Measurements from ENCODE around the gene HLCS.

Gene HLCS

DNA sequence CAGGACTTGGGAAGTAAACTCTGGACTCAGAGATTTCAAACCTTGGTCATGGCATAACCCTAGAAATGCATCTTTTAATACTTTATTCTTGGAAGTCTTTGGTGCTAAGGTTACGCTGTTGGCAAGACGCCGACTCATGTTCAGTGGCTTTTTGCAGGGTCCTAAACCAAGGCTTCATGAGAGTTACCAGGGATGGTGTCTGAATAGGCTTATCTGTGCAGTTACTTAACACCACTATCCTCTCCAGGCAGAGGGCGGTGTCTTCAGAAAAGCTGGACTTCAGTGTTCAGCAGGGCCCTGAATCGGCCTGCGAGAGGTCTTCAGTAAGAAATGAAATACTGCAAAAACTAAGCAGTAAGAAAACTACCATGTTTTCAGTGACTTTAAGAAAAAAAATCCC, 209.3 kb downstream of the HLCS start:
- peaks cover 5% of the 10 kb centered on the region for H3K36me3 ChIP-seq (ENCODE audit: insufficient read depth, insufficient read length, low read length)
- H3K4me1 ChIP-seq (ENCODE audit: insufficient read depth, insufficient read length) = peaks cover 2% of the 10 kb centered on the region
- no peak for DNase-seq (ENCODE audit: low read depth, low spot score)
- no peak overlapping the region for H3K4me3 ChIP-seq (ENCODE audit: insufficient read length, low read depth)
- no peak overlapping the region for H3K9ac ChIP-seq (ENCODE audit: insufficient read length, low read depth)
- H3K9me3 ChIP-seq (ENCODE audit: insufficient read depth, low read length) = no peaks in the 10 kb centered on the region
- TF ChIP-seq YY1 (IDR thresholded peaks at IDR 0.05; ENCODE audit: insufficient read depth, insufficient read length) = no peak
- no peak for TF ChIP-seq SUZ12 (IDR thresholded peaks at IDR 0.05; ENCODE audit: extremely low read depth, insufficient read depth, insufficient read length)
- TF ChIP-seq ZNF274 (IDR thresholded peaks at IDR 0.05; ENCODE audit: low read depth, low read length) = no peak
- no peaks in the 10 kb centered on the region for H3K27me3 ChIP-seq (ENCODE audit: insufficient read depth, insufficient read length)

DNA sequence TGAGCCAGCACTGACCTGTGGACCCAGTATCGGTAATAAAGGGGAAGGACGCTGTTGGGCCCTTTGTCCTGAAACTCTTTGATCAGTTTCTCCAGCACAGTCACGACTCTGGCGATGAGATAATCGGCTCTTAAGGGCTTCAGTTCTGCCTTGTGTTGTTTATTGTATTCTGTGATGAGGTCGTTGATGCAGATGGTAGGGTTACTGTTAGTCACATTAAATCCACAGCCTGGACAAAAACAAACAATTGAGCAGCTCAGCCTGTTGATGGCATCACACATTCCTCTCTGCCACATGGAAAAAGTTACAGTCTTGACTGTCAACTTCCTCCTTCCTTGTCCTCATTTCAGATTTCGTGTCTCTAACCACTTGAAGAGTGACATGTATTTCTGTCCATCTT, 209.9 kb downstream of the HLCS start:
- DNase-seq (ENCODE audit: low read depth, low spot score) = no peak
- Histone ChIP-seq H3K27me3 (ENCODE audit: insufficient read depth, insufficient read length) (no peaks in the 10 kb centered on the region), H3K4me3 (ENCODE audit: insufficient read length, low read depth) (no peak overlapping the region), H3K36me3 (ENCODE audit: insufficient read depth, insufficient read length, low read length) (peaks cover 5% of the 10 kb centered on the region), H3K9ac (ENCODE audit: insufficient read length, low read depth) (no peak overlapping the region), H3K9me3 (ENCODE audit: insufficient read depth, low read length) (no peaks in the 10 kb centered on the region), H3K4me1 (ENCODE audit: insufficient read depth, insufficient read length) (peaks cover 6% of the 10 kb centered on the region)
- TF ChIP-seq YY1 (IDR thresholded peaks at IDR 0.05; ENCODE audit: insufficient read depth, insufficient read length) (no peak), SUZ12 (IDR thresholded peaks at IDR 0.05; ENCODE audit: extremely low read depth, insufficient read depth, insufficient read length) (no peak), ZNF274 (IDR thresholded peaks at IDR 0.05; ENCODE audit: low read depth, low read length) (no peak)

DNA sequence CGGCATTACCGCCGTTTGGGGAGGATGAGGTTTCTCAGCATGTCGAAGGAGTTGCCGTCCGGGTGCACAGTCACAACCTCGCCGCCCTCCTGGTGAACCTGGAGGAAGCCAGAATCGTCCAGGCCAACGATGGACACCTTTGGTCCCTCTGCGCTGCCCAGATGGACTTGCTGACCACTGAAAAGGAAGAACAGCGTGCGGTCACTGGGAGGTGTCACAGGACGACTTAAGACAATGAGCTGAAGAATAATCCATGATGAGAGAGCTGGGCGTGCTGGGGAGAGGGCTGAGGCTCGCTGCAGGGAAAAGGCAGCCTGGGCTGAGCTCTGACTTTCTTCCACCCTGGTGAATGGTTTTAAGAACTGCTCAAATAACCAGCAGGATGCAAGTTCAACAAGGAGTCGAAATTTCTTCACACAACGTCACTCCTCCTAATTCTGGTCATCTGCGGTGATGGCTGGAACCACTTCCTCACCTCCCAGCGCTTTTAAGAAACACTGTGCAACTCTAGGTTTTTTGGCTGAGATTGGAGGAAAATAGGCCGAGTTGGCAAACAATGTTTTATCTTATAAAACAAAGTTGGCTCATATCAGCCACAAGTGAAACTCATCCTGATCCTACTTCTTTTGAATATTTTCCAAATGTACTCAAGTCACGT, 212.1 kb downstream of the HLCS start:
- H3K27me3 ChIP-seq (ENCODE audit: insufficient read depth, insufficient read length) = peaks cover under 1% of the 10 kb centered on the region
- H3K4me3 ChIP-seq (ENCODE audit: insufficient read length, low read depth) = no peak overlapping the region
- no peak for DNase-seq (ENCODE audit: low read depth, low spot score)
- H3K9ac ChIP-seq (ENCODE audit: insufficient read length, low read depth) = no peak overlapping the region
- H3K4me1 ChIP-seq (ENCODE audit: insufficient read depth, insufficient read length) = peaks cover 11% of the 10 kb centered on the region
- peaks cover 5% of the 10 kb centered on the region for H3K36me3 ChIP-seq (ENCODE audit: insufficient read depth, insufficient read length, low read length)
- no peaks in the 10 kb centered on the region for H3K9me3 ChIP-seq (ENCODE audit: insufficient read depth, low read length)
- TF ChIP-seq SUZ12 (IDR thresholded peaks at IDR 0.05; ENCODE audit: extremely low read depth, insufficient read depth, insufficient read length) = no peak

DNA sequence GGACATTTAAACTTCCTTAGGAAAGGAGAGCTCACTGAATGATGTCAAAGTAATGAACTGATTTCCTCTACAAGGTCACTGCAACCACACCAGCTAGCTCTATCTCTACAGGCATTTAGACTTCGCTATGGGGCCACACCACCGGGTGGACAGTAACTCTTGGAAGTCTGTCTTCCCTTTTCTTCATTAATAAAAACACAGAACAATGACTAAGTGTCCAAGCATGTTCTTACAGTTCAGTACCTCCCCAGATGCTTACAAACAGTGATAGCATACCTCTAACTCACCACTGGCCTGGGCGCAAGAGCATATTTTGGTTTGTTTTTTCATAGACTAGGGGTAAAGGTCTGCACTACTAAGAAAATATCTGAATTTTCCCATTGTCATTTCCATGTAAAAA, 212.9 kb downstream of the HLCS start:
- TF ChIP-seq SUZ12 (IDR thresholded peaks at IDR 0.05; ENCODE audit: extremely low read depth, insufficient read depth, insufficient read length) (no peak), YY1 (IDR thresholded peaks at IDR 0.05; ENCODE audit: insufficient read depth, insufficient read length) (no peak), ZNF274 (IDR thresholded peaks at IDR 0.05; ENCODE audit: low read depth, low read length) (no peak)
- Histone ChIP-seq H3K4me1 (ENCODE audit: insufficient read depth, insufficient read length) (peaks cover 12% of the 10 kb centered on the region), H3K9ac (ENCODE audit: insufficient read length, low read depth) (no peak overlapping the region), H3K9me3 (ENCODE audit: insufficient read depth, low read length) (no peaks in the 10 kb centered on the region), H3K4me3 (ENCODE audit: insufficient read length, low read depth) (no peak overlapping the region), H3K36me3 (ENCODE audit: insufficient read depth, insufficient read length, low read length) (no peaks in the 10 kb centered on the region), H3K27me3 (ENCODE audit: insufficient read depth, insufficient read length) (peaks cover 9% of the 10 kb centered on the region)
- no peak for DNase-seq (ENCODE audit: low read depth, low spot score)

DNA sequence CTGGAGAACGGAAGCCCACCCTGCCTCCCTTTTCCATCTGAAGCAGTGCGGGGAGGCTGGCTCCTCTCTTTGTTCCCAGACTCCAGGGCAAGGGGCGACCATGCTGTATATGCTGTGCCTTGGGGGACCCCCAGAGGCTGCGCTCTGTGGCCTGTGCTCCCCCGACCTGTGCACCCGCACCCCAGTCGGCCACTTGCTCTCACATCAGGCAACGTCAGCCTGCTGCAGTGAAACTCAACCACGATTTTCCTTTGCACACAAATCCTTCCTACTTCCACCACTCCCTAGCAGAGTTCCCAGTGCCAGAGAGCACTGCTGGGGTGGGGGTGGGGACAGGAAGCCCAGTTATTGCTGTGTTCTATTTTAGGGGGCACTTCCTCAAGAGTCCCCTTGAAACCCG, 215.1 kb downstream of the HLCS start:
- TF ChIP-seq SUZ12 (IDR thresholded peaks at IDR 0.05; ENCODE audit: extremely low read depth, insufficient read depth, insufficient read length) = no peak
- TF ChIP-seq YY1 (IDR thresholded peaks at IDR 0.05; ENCODE audit: insufficient read depth, insufficient read length) = no peak
- no peak for TF ChIP-seq ZNF274 (IDR thresholded peaks at IDR 0.05; ENCODE audit: low read depth, low read length)
- Histone ChIP-seq H3K27me3 (ENCODE audit: insufficient read depth, insufficient read length) (peaks cover 26% of the 10 kb centered on the region), H3K4me3 (ENCODE audit: insufficient read length, low read depth) (no peak overlapping the region), H3K9ac (ENCODE audit: insufficient read length, low read depth) (peak overlapping the region; percentile 7), H3K9me3 (ENCODE audit: insufficient read depth, low read length) (no peaks in the 10 kb centered on the region), H3K36me3 (ENCODE audit: insufficient read depth, insufficient read length, low read length) (no peaks in the 10 kb centered on the region), H3K4me1 (ENCODE audit: insufficient read depth, insufficient read length) (peaks cover 12% of the 10 kb centered on the region)
- DNase-seq (ENCODE audit: low read depth, low spot score) = no peak

DNA sequence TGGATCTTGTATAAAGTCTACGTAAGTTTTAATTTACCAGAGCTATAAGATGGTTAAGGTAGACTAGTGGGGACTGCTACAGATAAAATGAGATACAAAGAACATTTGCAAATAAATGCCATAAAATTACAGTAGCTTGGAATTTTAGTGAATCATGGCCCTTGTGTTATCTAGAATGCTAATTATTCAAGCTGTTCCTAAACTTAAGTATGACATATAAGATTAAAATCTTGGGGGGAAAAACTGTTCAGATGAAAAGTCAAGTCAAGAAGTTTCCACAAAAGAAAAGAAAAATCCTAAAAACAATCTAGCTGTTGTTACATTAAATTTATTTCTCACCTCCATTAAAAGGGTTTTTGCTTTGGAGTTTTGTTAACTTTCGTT, 215.9 kb downstream of the HLCS start:
- DNase-seq (ENCODE audit: low read depth, low spot score) = no peak
- Histone ChIP-seq H3K4me1 (ENCODE audit: insufficient read depth, insufficient read length) (peaks cover 12% of the 10 kb centered on the region), H3K36me3 (ENCODE audit: insufficient read depth, insufficient read length, low read length) (no peaks in the 10 kb centered on the region), H3K9ac (ENCODE audit: insufficient read length, low read depth) (no peak overlapping the region), H3K27me3 (ENCODE audit: insufficient read depth, insufficient read length) (peaks cover 34% of the 10 kb centered on the region), H3K4me3 (ENCODE audit: insufficient read length, low read depth) (no peak overlapping the region), H3K9me3 (ENCODE audit: insufficient read depth, low read length) (no peaks in the 10 kb centered on the region)
- TF ChIP-seq ZNF274 (IDR thresholded peaks at IDR 0.05; ENCODE audit: low read depth, low read length) = no peak
- no peak for TF ChIP-seq SUZ12 (IDR thresholded peaks at IDR 0.05; ENCODE audit: extremely low read depth, insufficient read depth, insufficient read length)
- no peak for TF ChIP-seq YY1 (IDR thresholded peaks at IDR 0.05; ENCODE audit: insufficient read depth, insufficient read length)

DNA sequence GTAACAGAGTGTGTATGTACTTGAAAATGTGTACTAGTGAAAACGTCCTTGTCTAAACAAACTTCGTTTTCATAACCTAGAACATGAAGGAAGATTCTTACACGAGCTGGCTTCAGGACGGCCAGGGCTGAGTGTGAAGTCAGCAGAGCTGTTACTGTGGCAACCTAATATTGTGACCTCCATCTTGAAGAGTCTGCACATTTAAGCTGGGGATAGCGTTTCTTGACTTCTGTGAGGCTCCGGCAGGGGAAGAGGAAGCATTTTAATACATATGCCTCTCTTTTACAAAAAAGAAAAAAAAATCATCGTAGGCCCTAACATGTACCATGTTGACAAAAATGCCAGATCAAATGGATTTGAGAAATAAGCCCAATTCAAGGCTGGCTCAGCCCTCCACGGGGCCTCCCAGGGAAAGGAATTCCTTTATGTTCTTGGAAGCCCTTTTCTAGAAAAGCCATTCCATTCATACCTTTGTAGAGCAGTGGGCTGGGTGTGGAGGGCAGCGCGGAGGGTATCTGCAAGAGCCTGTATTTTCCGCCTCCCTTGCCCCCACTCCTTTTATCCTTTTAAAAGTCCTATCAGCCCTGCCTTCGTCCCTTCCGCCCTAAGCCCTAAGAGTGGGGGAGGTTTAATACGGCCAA, 216.4 kb downstream of the HLCS start:
- peak; percentile 93 for DNase-seq (ENCODE audit: low read depth, low spot score)
- Histone ChIP-seq H3K9ac (ENCODE audit: insufficient read length, low read depth) (peak overlapping the region; percentile 32), H3K4me1 (ENCODE audit: insufficient read depth, insufficient read length) (peaks cover 12% of the 10 kb centered on the region), H3K36me3 (ENCODE audit: insufficient read depth, insufficient read length, low read length) (no peaks in the 10 kb centered on the region), H3K9me3 (ENCODE audit: insufficient read depth, low read length) (no peaks in the 10 kb centered on the region), H3K27me3 (ENCODE audit: insufficient read depth, insufficient read length) (peaks cover 39% of the 10 kb centered on the region), H3K4me3 (ENCODE audit: insufficient read length, low read depth) (no peak overlapping the region)
- TF ChIP-seq ZNF274 (IDR thresholded peaks at IDR 0.05; ENCODE audit: low read depth, low read length) = no peak
- no peak for TF ChIP-seq SUZ12 (IDR thresholded peaks at IDR 0.05; ENCODE audit: extremely low read depth, insufficient read depth, insufficient read length)
- TF ChIP-seq YY1 (IDR thresholded peaks at IDR 0.05; ENCODE audit: insufficient read depth, insufficient read length) = no peak

Data from NT2/D1 (cell line).